ENCODE results near the gene MELK.
A peak's percentile ranks its signal among the peaks of the same experiment; 100 is the strongest.
"Not testable (repeated sequence)": the region's sequence is repeated elsewhere in the genome, so short reads cannot be mapped to it uniquely, and the experiment has no call there.

MELK gene

GRCh38 chr9:36572515-36573418, at the start of gene MELK:
MELK (plus strand) TSS chr9:36572895; CDS start chr9:36581682, 8,787 bp downstream.
- no peaks in the 10 kb centered on the region for H3K9me3 ChIP-seq (ENCODE audit: control insufficient read depth, low read length)
- peak within 1 kb of the TSS; percentile 51 for H3K4me3 ChIP-seq (ENCODE audit: low read length)
- peak within 1 kb of the TSS; percentile 80 for H3K9ac ChIP-seq (ENCODE audit: low read length)
- peaks cover 13% of the 10 kb centered on the region for H3K4me1 ChIP-seq (ENCODE audit: control insufficient read depth, insufficient read depth, low read length)
- no peaks in the 10 kb centered on the region for H3K27me3 ChIP-seq (ENCODE audit: control insufficient read depth, insufficient read depth, low read length)
- no peaks in the 10 kb centered on the region for H3K36me3 ChIP-seq (ENCODE audit: control insufficient read depth, insufficient read depth, low read length)

DNA sequence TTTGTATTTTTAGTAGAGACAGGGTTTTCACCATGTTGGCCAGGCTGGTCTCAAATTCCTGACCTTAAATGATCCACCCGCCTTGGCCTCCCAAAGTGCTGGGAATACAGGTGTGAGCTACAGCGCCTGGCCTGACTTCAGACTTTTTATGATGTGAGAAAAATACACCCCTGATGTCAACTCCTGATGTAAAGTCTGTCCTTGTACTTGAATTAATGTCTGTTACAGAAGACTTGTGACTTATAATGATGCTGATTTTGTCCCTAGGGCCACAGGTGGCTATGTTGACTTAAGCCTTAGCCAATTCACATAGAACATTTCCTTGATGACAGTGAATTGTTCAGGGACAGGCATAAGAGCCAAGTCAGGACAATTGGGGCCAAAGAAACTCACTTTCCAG, 42.5 kb upstream of the MELK start:
- Histone ChIP-seq H3K4me1 (ENCODE audit: control insufficient read depth, insufficient read depth, low read length) (no peaks in the 10 kb centered on the region), H3K4me3 (ENCODE audit: low read length) (no peak overlapping the region), H3K27me3 (ENCODE audit: control insufficient read depth, insufficient read depth, low read length) (no peaks in the 10 kb centered on the region), H3K9ac (ENCODE audit: low read length) (no peak overlapping the region), H3K9me3 (ENCODE audit: control insufficient read depth, low read length) (no peaks in the 10 kb centered on the region), H3K36me3 (ENCODE audit: control insufficient read depth, insufficient read depth, low read length) (no peaks in the 10 kb centered on the region)

GRCh38 chr9:36532353-36532752, 40.3 kb upstream of the MELK start:
- Histone ChIP-seq H3K27me3 (ENCODE audit: control insufficient read depth, insufficient read depth, low read length) (no peaks in the 10 kb centered on the region), H3K4me3 (ENCODE audit: low read length) (no peak overlapping the region), H3K9me3 (ENCODE audit: control insufficient read depth, low read length) (no peaks in the 10 kb centered on the region), H3K36me3 (ENCODE audit: control insufficient read depth, insufficient read depth, low read length) (no peaks in the 10 kb centered on the region), H3K9ac (ENCODE audit: low read length) (no peak overlapping the region), H3K4me1 (ENCODE audit: control insufficient read depth, insufficient read depth, low read length) (no peaks in the 10 kb centered on the region)

DNA sequence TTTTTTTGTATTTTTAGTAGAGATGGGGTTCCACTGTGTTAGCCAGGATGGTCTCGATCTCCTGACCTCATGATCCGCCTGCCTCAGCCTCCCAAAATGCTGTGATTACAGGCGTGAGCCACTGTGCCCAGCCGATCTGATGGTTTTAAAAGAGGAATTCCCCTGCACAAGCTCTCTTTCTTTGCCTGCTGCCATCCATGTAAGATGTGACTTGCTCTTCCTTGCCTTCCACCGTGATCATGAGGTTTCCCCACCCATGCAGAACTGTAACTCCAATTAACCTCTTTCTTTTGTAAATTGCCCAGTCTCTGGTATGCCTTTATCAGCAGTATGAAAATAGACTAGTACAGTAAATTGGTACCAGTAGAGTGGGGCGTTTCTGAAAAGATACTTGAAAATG, 39.0 kb upstream of the MELK start:
- not testable (repeated sequence) for H3K4me3 ChIP-seq (ENCODE audit: low read length); H3K9ac ChIP-seq (ENCODE audit: low read length)

DNA sequence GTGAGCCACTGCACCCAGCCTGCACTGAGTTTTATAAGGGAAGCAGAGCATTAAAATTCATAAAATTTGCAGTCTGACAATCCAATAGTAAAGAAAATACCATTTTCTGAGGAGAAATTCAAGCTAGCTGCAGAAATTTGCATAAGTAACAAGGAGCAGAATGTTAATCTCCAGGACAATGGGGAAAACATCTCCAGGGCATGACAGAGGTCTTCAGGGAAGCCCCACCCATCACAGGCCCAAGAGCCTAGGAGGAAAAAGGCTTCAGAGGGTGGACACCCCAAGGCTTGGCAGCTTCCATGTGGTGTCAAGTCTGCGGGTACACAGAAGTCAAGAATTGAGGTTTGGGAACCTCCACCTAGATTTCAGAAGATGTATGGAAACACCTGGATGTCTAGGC, 37.6 kb upstream of the MELK start:
- no peaks in the 10 kb centered on the region for H3K4me1 ChIP-seq (ENCODE audit: control insufficient read depth, insufficient read depth, low read length)
- H3K9ac ChIP-seq (ENCODE audit: low read length), result no peak overlapping the region
- no peaks in the 10 kb centered on the region for H3K27me3 ChIP-seq (ENCODE audit: control insufficient read depth, insufficient read depth, low read length)
- H3K4me3 ChIP-seq (ENCODE audit: low read length), result no peak overlapping the region
- no peaks in the 10 kb centered on the region for H3K36me3 ChIP-seq (ENCODE audit: control insufficient read depth, insufficient read depth, low read length)
- H3K9me3 ChIP-seq (ENCODE audit: control insufficient read depth, low read length), result no peaks in the 10 kb centered on the region

More for the DNA sequence above, 39.0 kb upstream of the MELK start:
- not testable (repeated sequence) for H3K4me1 ChIP-seq (ENCODE audit: control insufficient read depth, insufficient read depth, low read length); H3K9me3 ChIP-seq (ENCODE audit: control insufficient read depth, low read length); H3K27me3 ChIP-seq (ENCODE audit: control insufficient read depth, insufficient read depth, low read length); H3K36me3 ChIP-seq (ENCODE audit: control insufficient read depth, insufficient read depth, low read length)

- no peak overlapping the region for H3K9ac ChIP-seq (ENCODE audit: low read length)
- H3K4me3 ChIP-seq (ENCODE audit: low read length), result no peak overlapping the region
- no peaks in the 10 kb centered on the region for H3K9me3 ChIP-seq (ENCODE audit: control insufficient read depth, low read length)
- no peaks in the 10 kb centered on the region for H3K36me3 ChIP-seq (ENCODE audit: control insufficient read depth, insufficient read depth, low read length)
- H3K27me3 ChIP-seq (ENCODE audit: control insufficient read depth, insufficient read depth, low read length), result no peaks in the 10 kb centered on the region
- no peaks in the 10 kb centered on the region for H3K4me1 ChIP-seq (ENCODE audit: control insufficient read depth, insufficient read depth, low read length)
Observed at GRCh38 chr9:36537861-36538260, 34.8 kb upstream of the MELK start.

- Histone ChIP-seq H3K27me3 (ENCODE audit: control insufficient read depth, insufficient read depth, low read length) (no peaks in the 10 kb centered on the region), H3K9ac (ENCODE audit: low read length) (no peak overlapping the region), H3K4me3 (ENCODE audit: low read length) (no peak overlapping the region), H3K4me1 (ENCODE audit: control insufficient read depth, insufficient read depth, low read length) (no peaks in the 10 kb centered on the region), H3K36me3 (ENCODE audit: control insufficient read depth, insufficient read depth, low read length) (no peaks in the 10 kb centered on the region), H3K9me3 (ENCODE audit: control insufficient read depth, low read length) (no peaks in the 10 kb centered on the region)
Observed at GRCh38 chr9:36542355-36542754, 30.3 kb upstream of the MELK start.

GRCh38 chr9:36543916-36544315, 28.8 kb upstream of the MELK start:
- Histone ChIP-seq H3K27me3 (ENCODE audit: control insufficient read depth, insufficient read depth, low read length) (no peaks in the 10 kb centered on the region), H3K36me3 (ENCODE audit: control insufficient read depth, insufficient read depth, low read length) (no peaks in the 10 kb centered on the region), H3K9ac (ENCODE audit: low read length) (no peak overlapping the region), H3K4me3 (ENCODE audit: low read length) (no peak overlapping the region), H3K9me3 (ENCODE audit: control insufficient read depth, low read length) (no peaks in the 10 kb centered on the region), H3K4me1 (ENCODE audit: control insufficient read depth, insufficient read depth, low read length) (no peaks in the 10 kb centered on the region)

DNA sequence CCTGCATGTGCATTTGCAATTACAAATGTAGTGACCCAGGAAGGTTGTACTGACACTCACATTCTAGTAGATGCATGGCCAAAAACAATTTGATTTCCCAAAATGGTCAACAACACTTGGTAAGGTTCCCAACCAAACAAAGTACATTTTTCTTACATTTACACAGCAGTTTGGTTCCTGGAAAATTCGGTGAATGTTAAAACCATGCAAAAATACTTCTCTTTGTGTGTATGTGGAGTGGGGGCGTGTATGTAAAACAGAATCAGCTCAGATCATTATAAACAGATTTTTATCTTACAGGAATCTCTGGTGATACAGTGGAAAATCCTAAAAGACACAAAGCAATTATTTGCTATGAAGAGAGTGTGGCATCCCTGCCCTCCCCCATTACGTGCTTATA, 25.1 kb upstream of the MELK start:
- Histone ChIP-seq H3K9me3 (ENCODE audit: control insufficient read depth, low read length) (no peaks in the 10 kb centered on the region), H3K4me1 (ENCODE audit: control insufficient read depth, insufficient read depth, low read length) (no peaks in the 10 kb centered on the region), H3K36me3 (ENCODE audit: control insufficient read depth, insufficient read depth, low read length) (no peaks in the 10 kb centered on the region), H3K9ac (ENCODE audit: low read length) (no peak overlapping the region), H3K27me3 (ENCODE audit: control insufficient read depth, insufficient read depth, low read length) (no peaks in the 10 kb centered on the region), H3K4me3 (ENCODE audit: low read length) (no peak overlapping the region)

DNA sequence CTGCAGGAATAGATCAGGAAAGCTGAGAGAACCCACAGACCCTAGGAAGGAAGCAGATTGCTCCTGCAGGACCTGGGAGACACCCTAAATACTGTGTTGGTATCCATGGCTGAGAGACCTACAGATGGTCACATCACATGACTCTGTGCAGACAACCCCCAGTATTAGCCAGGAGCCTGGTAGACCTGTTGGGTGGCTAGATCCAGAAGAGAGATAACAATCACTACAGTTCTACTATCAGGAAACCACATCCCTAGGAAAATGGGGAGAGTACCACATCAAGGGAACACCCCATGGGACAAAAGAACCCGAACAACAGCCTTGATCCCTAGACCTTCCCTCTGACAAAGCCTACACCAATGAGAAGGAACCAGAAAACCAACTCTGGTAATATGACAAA, 24.2 kb upstream of the MELK start:
- no peaks in the 10 kb centered on the region for H3K4me1 ChIP-seq (ENCODE audit: control insufficient read depth, insufficient read depth, low read length)
- H3K4me3 ChIP-seq (ENCODE audit: low read length), result no peak overlapping the region
- no peaks in the 10 kb centered on the region for H3K9me3 ChIP-seq (ENCODE audit: control insufficient read depth, low read length)
- H3K36me3 ChIP-seq (ENCODE audit: control insufficient read depth, insufficient read depth, low read length), result no peaks in the 10 kb centered on the region
- no peaks in the 10 kb centered on the region for H3K27me3 ChIP-seq (ENCODE audit: control insufficient read depth, insufficient read depth, low read length)
- H3K9ac ChIP-seq (ENCODE audit: low read length), result no peak overlapping the region

GRCh38 chr9:36550135-36550534, 22.6 kb upstream of the MELK start:
- H3K9ac ChIP-seq (ENCODE audit: low read length), result no peak overlapping the region
- no peaks in the 10 kb centered on the region for H3K4me1 ChIP-seq (ENCODE audit: control insufficient read depth, insufficient read depth, low read length)
- no peaks in the 10 kb centered on the region for H3K27me3 ChIP-seq (ENCODE audit: control insufficient read depth, insufficient read depth, low read length)
- no peaks in the 10 kb centered on the region for H3K9me3 ChIP-seq (ENCODE audit: control insufficient read depth, low read length)
- H3K36me3 ChIP-seq (ENCODE audit: control insufficient read depth, insufficient read depth, low read length), result no peaks in the 10 kb centered on the region
- no peak overlapping the region for H3K4me3 ChIP-seq (ENCODE audit: low read length)

DNA sequence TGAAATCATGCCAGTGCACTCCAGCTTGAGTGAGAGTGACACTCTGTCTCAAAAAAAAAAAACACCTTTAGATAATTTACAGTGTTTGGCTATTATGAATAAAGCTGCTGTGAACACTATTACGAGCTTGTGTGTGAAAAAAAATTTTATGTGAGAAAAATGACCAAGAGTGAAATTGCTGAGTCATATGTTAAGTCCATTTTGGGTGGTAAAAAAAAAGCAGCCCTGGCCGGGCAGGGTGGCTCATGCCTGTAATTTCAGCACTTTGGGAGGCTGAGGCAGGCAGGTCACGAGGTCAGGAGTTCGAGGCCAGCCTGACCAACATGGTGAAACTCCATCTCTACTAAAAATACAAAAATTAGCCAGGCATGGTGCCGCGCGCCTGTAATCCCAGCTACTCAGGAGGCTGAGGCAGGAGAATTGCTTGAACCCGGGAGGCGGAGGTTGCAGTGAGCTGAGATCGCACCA, 22.0 kb upstream of the MELK start:
- not testable (repeated sequence) for H3K36me3 ChIP-seq (ENCODE audit: control insufficient read depth, insufficient read depth, low read length); H3K9ac ChIP-seq (ENCODE audit: low read length); H3K9me3 ChIP-seq (ENCODE audit: control insufficient read depth, low read length); H3K4me1 ChIP-seq (ENCODE audit: control insufficient read depth, insufficient read depth, low read length); H3K27me3 ChIP-seq (ENCODE audit: control insufficient read depth, insufficient read depth, low read length); H3K4me3 ChIP-seq (ENCODE audit: low read length)

All from mucosa of stomach (tissue), 1 donor.